KBM-7 (cell line): ENCODE data around the gene FREM1.

Experiments
- DNase-seq: peaks from one replicate; pipeline ENCODE4 v3.0.0-alpha.2; 2015
- in situ Hi-C: fragments of 300-500 bp; cut with MboI; formaldehyde crosslinking; loops from 2 replicates; pipeline ENCODE4 v1.14.3; 2020; ENCODE audit warnings: low sequenced_read_pairs, low pct_unique_long_range_greater_than_20kb, mixed read lengths

FREM1 gene

DNA sequence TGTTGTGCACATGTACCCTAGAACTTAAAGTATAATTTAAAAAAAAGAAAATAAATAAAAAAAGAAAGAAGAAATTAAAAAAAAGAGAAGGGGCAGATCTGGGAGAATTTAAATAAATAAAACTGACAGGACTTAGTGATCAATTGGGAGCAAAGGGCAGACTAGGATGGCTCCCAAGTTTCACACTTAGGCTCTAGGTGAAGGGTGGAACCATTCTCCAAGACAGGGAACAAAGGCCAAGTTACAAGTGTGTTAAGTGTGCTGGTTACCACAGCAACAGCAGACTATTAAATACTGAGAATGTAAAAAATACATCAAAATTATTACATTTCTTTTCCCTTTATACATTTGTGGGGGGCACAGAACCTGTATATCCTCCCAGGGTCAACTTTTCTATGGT, 224.1 kb downstream of the FREM1 start:
- in situ Hi-C loops, result no loop called here
- DNase-seq, result no peak
